Central memory CD8-positive, alpha-beta T cell (primary cell): ENCODE measurements around the gene CEP78.
"Not testable (repeated sequence)": the region's sequence is repeated elsewhere in the genome, so short reads cannot be mapped to it uniquely, and the experiment has no call there.

Experiments
- ATAC-seq: fragments of 150-1000 bp; cut with Tn5 transposase; replicated peaks from 2 replicates; pipeline ENCODE4 v1.10.0; 2022; ENCODE audit warnings: mild to moderate bottlenecking, moderate FRiP score, moderate number of reproducible peaks; ENCODE audit not compliant: poor library complexity, severe bottlenecking; ENCODE audit errors: extremely low read depth
- DNase-seq, 2 donors: peaks; one replicate each; pipeline ENCODE4 v3.0.0; 2021; ENCODE audit warnings: low spot score in 2 of 2
- H3K27ac Mint-ChIP-seq: one replicate; pipeline ENCODE4 v1.8.0; 2022; ENCODE audit warnings: low read depth, mild to moderate bottlenecking, moderate library complexity, mixed read lengths
- H3K27me3 Mint-ChIP-seq: one replicate; pipeline ENCODE4 v1.8.0; 2022; ENCODE audit warnings: mixed read lengths
- H3K36me3 Mint-ChIP-seq: one replicate; pipeline ENCODE4 v1.8.0; 2022; ENCODE audit warnings: mild to moderate bottlenecking, moderate library complexity, mixed read lengths; ENCODE audit not compliant: insufficient read depth
- H3K4me1 Mint-ChIP-seq: one replicate; pipeline ENCODE4 v1.8.0; 2022; ENCODE audit warnings: mixed read lengths
- H3K4me3 Mint-ChIP-seq: one replicate; pipeline ENCODE4 v1.8.0; 2022; ENCODE audit warnings: mild to moderate bottlenecking, moderate library complexity, mixed read lengths
- H3K9me3 Mint-ChIP-seq: one replicate; pipeline ENCODE4 v1.8.0; 2022; ENCODE audit warnings: mixed read lengths

The CEP78 gene

GRCh38 chr9:78235762-78236550 lies at the start of gene CEP78:
TSS of gene CEP78 (plus strand) at chr9:78236075. CDS start at chr9:78236351, 276 bp downstream.
- Mint-ChIP-seq H3K4me1 (peaks cover 35% of the 10 kb centered on the region), H3K36me3 (peaks cover 14% of the 10 kb centered on the region), H3K27ac (peak within 1 kb of the TSS; percentile 88), H3K4me3 (no peak within 1 kb of the TSS), H3K27me3 (no peaks in the 10 kb centered on the region), H3K9me3 (no peaks in the 10 kb centered on the region)
- peak; percentile 67 to 77 for DNase-seq
- peak; percentile 95 for ATAC-seq

- H3K9me3 Mint-ChIP-seq: no peaks in the 10 kb centered on the region
- no peaks in the 10 kb centered on the region for H3K36me3 Mint-ChIP-seq
- no peak for ATAC-seq
- H3K27me3 Mint-ChIP-seq: no peaks in the 10 kb centered on the region
- no peak for DNase-seq
- no peaks in the 10 kb centered on the region for H3K4me1 Mint-ChIP-seq
- H3K27ac Mint-ChIP-seq: peak overlapping the region; percentile 25
- H3K4me3 Mint-ChIP-seq: no peak overlapping the region
These were observed 48.0 kb upstream of the CEP78 start for GRCh38 chr9:78187763-78188484.

GRCh38 chr9:78188594-78188993 lies 47.3 kb upstream of the CEP78 start:
- no peaks in the 10 kb centered on the region for H3K4me1 Mint-ChIP-seq
- H3K9me3 Mint-ChIP-seq: no peaks in the 10 kb centered on the region
- peaks cover 1% of the 10 kb centered on the region for H3K36me3 Mint-ChIP-seq
- no peaks in the 10 kb centered on the region for H3K27me3 Mint-ChIP-seq
- no peak overlapping the region for H3K27ac Mint-ChIP-seq
- H3K4me3 Mint-ChIP-seq: no peak overlapping the region
- DNase-seq (no peak), ATAC-seq (no peak)

- ATAC-seq (no peak), DNase-seq (no peak)
- Mint-ChIP-seq H3K27me3 (no peaks in the 10 kb centered on the region), H3K36me3 (peaks cover 2% of the 10 kb centered on the region), H3K4me1 (no peaks in the 10 kb centered on the region), H3K4me3 (no peak overlapping the region), H3K27ac (no peak overlapping the region), H3K9me3 (no peaks in the 10 kb centered on the region)
These were observed 46.9 kb upstream of the CEP78 start for GRCh38 chr9:78189001-78189400.

GRCh38 chr9:78189461-78189860 lies 46.4 kb upstream of the CEP78 start:
- no peak overlapping the region for H3K27ac Mint-ChIP-seq
- no peaks in the 10 kb centered on the region for H3K9me3 Mint-ChIP-seq
- no peaks in the 10 kb centered on the region for H3K4me1 Mint-ChIP-seq
- no peak overlapping the region for H3K4me3 Mint-ChIP-seq
- H3K36me3 Mint-ChIP-seq: peaks cover 2% of the 10 kb centered on the region
- H3K27me3 Mint-ChIP-seq: no peaks in the 10 kb centered on the region
- DNase-seq (no peak), ATAC-seq (no peak)

- H3K27me3 Mint-ChIP-seq: no peaks in the 10 kb centered on the region
- no peaks in the 10 kb centered on the region for H3K9me3 Mint-ChIP-seq
- ATAC-seq: no peak
- H3K36me3 Mint-ChIP-seq: peaks cover 2% of the 10 kb centered on the region
- no peak overlapping the region for H3K4me3 Mint-ChIP-seq
- no peak for DNase-seq
- H3K4me1 Mint-ChIP-seq: no peaks in the 10 kb centered on the region
- H3K27ac Mint-ChIP-seq: no peak overlapping the region
These were observed 43.9 kb upstream of the CEP78 start for GRCh38 chr9:78191931-78192330.

- Mint-ChIP-seq H3K4me1 (peaks cover 11% of the 10 kb centered on the region), H3K27ac (no peak overlapping the region), H3K9me3 (peaks cover 9% of the 10 kb centered on the region), H3K36me3 (peaks cover 2% of the 10 kb centered on the region), H3K4me3 (no peak overlapping the region), H3K27me3 (no peaks in the 10 kb centered on the region)
- no peak for ATAC-seq
- no peak for DNase-seq
These were observed 39.6 kb upstream of the CEP78 start for GRCh38 chr9:78196258-78196657.

GRCh38 chr9:78201158-78201777 lies 34.6 kb upstream of the CEP78 start:
- Mint-ChIP-seq H3K27ac (peak overlapping the region; percentile 74), H3K4me3 (peak overlapping the region; percentile 58), H3K4me1 (peaks cover 31% of the 10 kb centered on the region), H3K9me3 (peaks cover 30% of the 10 kb centered on the region)
- not testable (repeated sequence) for H3K27me3 Mint-ChIP-seq, H3K36me3 Mint-ChIP-seq
- ATAC-seq (peak; percentile 94), DNase-seq (peak; percentile 17 to 44)

- ATAC-seq (no peak), DNase-seq (no peak)
- Mint-ChIP-seq H3K27me3 (no peaks in the 10 kb centered on the region), H3K4me1 (peaks cover 47% of the 10 kb centered on the region), H3K4me3 (no peak overlapping the region), H3K36me3 (peaks cover 7% of the 10 kb centered on the region), H3K27ac (no peak overlapping the region), H3K9me3 (peaks cover 12% of the 10 kb centered on the region)
These were observed 28.6 kb upstream of the CEP78 start for GRCh38 chr9:78207319-78207718.

GRCh38 chr9:78207901-78208300 lies 28.0 kb upstream of the CEP78 start:
- DNase-seq (no peak), ATAC-seq (no peak)
- Mint-ChIP-seq H3K36me3 (peaks cover 7% of the 10 kb centered on the region), H3K4me3 (no peak overlapping the region), H3K27ac (peak overlapping the region; percentile 65), H3K4me1 (peaks cover 49% of the 10 kb centered on the region), H3K27me3 (no peaks in the 10 kb centered on the region), H3K9me3 (peaks cover 11% of the 10 kb centered on the region)

GRCh38 chr9:78209127-78209526 lies 26.7 kb upstream of the CEP78 start:
- Mint-ChIP-seq H3K27ac (no peak overlapping the region), H3K4me1 (peaks cover 49% of the 10 kb centered on the region), H3K27me3 (no peaks in the 10 kb centered on the region), H3K4me3 (no peak overlapping the region), H3K36me3 (peaks cover 7% of the 10 kb centered on the region), H3K9me3 (peaks cover 1% of the 10 kb centered on the region)
- ATAC-seq (no peak), DNase-seq (no peak)

GRCh38 chr9:78210841-78211301 lies 25.0 kb upstream of the CEP78 start:
- Mint-ChIP-seq H3K27me3 (no peaks in the 10 kb centered on the region), H3K27ac (peak overlapping the region; percentile 68), H3K9me3 (no peaks in the 10 kb centered on the region), H3K36me3 (peaks cover 7% of the 10 kb centered on the region), H3K4me1 (peaks cover 48% of the 10 kb centered on the region), H3K4me3 (peak overlapping the region; percentile 63)
- DNase-seq: peak in 1 of 2 donors; percentile 18
- ATAC-seq: peak; percentile 80
